CD4-positive, alpha-beta T cell treated with Interleukin-17A for 4 hours (primary cell): Measurements from ENCODE around the gene PRR14.
"Not testable (repeated sequence)": the region's sequence is repeated elsewhere in the genome, so short reads cannot be mapped to it uniquely, and the experiment has no call there.

Source experiments
- DNase-seq: peaks from one replicate; pipeline ENCODE4 v3.0.0-alpha.2; 2020; ENCODE audit warnings: mixed read lengths

The PRR14 gene

DNA sequence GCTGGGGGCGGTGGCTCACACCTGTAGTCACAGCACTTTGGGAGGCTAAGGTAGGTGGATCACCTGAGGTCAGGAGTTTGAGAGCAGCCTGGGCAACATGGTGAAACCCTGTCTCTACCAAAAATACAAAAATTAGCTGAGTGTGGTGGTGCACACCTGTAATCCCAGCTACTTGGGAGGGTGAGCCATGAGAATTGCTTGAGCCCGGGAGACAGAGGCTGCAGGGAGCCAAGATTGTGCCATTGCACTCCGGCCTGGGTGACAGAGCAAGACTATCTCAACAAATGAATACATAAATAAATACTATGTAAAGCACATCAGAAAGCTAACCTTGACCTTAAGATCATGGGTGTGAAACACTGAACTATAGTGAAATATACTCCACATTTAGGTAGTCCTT lies 45.9 kb downstream of the PRR14 start:
- not testable (repeated sequence) for DNase-seq

- DNase-seq, result no peak
Observed at GRCh38 chr16:30697264-30698138, 46.7 kb downstream of the PRR14 start.

DNA sequence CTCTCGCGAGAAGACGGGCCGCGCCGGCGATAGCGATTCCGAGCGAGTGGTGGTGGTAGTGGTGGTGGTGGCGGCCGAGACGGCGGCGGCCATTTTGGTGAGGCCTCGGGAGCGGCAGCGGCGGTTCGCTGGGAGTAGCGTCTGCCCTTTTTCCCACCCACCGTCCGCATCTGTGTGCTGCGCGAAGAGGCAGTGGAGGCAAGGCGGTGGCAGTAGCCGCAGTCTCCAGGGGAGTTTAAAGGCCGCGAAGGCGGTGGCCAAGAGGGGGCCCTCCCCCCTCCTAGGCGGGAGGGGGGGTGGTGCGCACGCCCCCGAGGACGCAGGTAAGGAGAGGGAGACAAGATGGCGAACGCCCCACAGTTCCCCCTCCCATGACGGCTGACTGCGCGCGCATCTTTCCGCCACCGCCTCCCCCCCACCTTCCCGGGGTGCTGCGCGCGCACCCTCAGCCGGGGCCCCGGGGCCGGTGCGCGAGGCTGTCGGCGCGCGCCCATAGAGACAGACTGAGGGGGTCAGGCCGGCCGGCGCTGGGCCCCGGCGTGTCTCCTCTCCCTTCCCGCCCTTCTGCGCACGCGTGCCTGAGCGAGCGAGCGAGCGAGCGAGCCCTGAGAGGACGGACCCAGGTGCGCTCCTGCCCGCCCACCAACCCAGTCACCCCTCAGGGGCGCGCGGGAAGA lies 47.5 kb downstream of the PRR14 start:
- peak; percentile 99 for DNase-seq

DNA sequence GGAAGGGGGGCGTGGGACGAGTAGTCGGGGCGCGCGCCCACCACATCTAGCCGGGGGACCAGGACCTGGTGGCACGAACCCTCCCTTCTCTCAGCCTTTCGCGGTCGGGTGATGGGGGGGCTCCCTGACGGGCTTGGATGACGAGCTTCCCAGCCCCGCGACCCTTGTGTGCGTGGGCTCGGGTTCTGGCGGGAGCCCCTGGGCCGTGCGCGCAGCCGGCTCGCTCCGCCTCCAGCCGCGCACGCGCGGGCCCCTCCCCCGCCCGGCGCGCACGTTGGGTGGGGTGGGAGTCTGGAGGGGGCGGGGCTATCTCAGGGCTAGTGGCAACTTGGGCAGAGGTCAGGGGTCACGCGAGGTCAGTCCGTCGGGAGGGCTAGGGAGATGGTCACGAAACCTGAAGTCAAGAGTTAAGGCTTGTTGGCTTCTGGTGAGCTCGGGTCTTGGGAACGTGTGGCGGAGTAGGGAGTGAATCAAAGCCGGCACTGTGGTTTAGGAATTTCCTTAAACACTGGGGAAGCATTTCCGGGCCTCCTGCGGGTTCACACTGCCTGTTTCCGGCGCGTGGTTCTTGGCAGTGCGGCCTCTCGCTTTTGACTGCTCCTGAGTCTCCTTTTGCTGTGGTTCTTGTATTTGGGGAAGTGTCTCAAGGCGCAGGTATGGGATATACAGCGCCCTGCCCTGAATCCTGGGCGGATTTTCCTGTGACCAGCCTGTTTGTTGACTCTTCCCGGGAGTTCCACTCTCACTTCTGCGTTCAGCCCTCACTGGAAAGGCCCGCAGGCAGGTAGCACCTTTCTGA lies 48.3 kb downstream of the PRR14 start, which contains the start of gene SRCAP:
TSS of gene SRCAP (plus strand) at position 356 of the 799 bp plus-strand sequence. CDS start 1,654 bp downstream, outside the sequence.
- DNase-seq, result peak; percentile 90

DNA sequence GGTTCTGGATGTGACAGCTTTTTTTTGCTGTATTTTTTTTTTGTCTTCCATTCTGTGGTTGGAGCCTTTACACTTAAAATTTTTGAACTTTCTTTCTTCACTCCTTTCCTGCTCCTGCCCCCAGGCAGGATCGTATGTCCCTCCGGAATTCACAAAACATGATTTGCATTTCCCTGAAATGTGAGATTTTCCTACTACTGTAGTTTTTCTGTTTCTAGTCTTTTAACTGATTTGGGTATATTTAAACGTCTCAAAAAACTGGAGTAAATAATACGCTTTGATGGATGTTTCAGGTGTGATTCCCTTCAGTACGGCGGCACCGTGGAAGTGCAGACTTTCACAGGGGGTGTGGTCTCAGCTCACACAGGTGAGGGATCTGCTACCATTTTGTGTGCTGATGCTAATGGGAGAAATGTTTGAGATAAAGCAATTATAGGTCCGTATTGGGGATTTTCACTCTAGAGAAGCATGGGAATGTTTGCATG lies 48.9 kb downstream of the PRR14 start:
- no peak for DNase-seq

GRCh38 chr16:30700491-30700890 lies 49.7 kb downstream of the PRR14 start:
- no peak for DNase-seq

GRCh38 chr16:30700971-30701370 lies 50.2 kb downstream of the PRR14 start:
- no peak for DNase-seq

DNA sequence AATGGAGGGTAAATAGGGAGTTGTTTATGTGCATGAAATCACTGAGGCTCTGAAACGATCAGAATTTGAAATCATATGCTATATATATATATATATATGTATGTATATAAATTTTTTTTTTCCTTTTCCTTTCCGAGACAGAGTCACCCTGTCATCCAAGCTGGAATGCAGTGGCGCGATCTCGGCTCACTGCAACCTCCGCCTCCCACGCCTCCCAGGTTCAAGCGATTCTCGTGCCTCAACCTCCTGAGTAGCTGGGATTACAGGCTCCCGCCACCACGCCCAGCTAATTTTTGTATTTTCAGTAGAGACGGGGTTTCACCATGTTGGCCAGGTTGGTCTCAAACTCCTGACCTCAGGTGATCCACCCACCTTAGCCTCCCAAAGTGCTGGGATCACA lies 52.3 kb downstream of the PRR14 start:
- DNase-seq, result not testable (repeated sequence)

DNA sequence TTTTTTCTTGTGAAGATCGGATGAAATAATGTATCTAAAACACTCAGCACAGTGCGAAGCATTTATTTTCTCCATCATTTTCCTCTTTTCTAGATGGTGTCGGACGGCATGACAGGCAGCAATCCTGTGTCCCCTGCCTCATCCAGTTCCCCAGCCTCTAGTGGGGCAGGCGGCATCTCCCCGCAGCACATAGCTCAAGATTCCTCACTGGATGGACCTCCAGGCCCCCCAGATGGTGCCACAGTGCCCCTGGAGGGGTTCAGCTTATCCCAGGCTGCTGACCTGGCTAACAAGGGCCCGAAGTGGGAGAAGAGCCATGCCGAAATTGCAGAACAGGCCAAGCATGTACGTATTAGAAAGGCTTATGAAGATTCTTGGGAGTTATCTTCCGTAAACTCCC lies 53.2 kb downstream of the PRR14 start:
- DNase-seq, result no peak
